GM19238 (cell line): ENCODE results near the gene VEZF1.
A peak's percentile ranks its signal among the peaks of the same experiment; 100 is the strongest.

Experiments
- DNase-seq: peaks from one replicate; pipeline ENCODE4 v3.0.0; 2011; ENCODE audit warnings: low spot score; ENCODE audit not compliant: insufficient read length

Gene VEZF1

GRCh38 chr17:57999496-58000017 lies 11.5 kb upstream of the VEZF1 start:
- DNase-seq, result no peak

GRCh38 chr17:57999010-57999495 lies 11.0 kb upstream of the VEZF1 start:
- DNase-seq, result no peak

- DNase-seq, result no peak
Observed at GRCh38 chr17:57997085-57997809, 9.2 kb upstream of the VEZF1 start.

GRCh38 chr17:57995076-57995956 lies 7.3 kb upstream of the VEZF1 start:
- DNase-seq, result peak; percentile 38

- DNase-seq, result no peak
Observed at GRCh38 chr17:57994436-57994835, 6.4 kb upstream of the VEZF1 start.

- DNase-seq, result no peak
Observed at GRCh38 chr17:57993471-57994365, 5.7 kb upstream of the VEZF1 start.

GRCh38 chr17:57991537-57991936 lies 3.5 kb upstream of the VEZF1 start:
- no peak for DNase-seq

- no peak for DNase-seq
Observed at GRCh38 chr17:57990037-57990436, 2.0 kb upstream of the VEZF1 start.

GRCh38 chr17:57988301-57989250 lies 522 bp upstream of the VEZF1 start:
- peak; percentile 86 for DNase-seq

GRCh38 chr17:57986841-57987580 lies 1.0 kb downstream of the VEZF1 start:
- DNase-seq, result no peak

GRCh38 chr17:57985675-57985974 lies 2.4 kb downstream of the VEZF1 start:
- DNase-seq, result no peak

GRCh38 chr17:57984936-57985674 lies 2.9 kb downstream of the VEZF1 start:
- DNase-seq, result no peak

GRCh38 chr17:57984261-57984890 lies 3.7 kb downstream of the VEZF1 start:
- no peak for DNase-seq

GRCh38 chr17:57983446-57983845 lies 4.6 kb downstream of the VEZF1 start:
- DNase-seq, result no peak

- no peak for DNase-seq
Observed at GRCh38 chr17:57982452-57983170, 5.4 kb downstream of the VEZF1 start.

- no peak for DNase-seq
Observed at GRCh38 chr17:57980522-57980921, 7.5 kb downstream of the VEZF1 start.

- no peak for DNase-seq
Observed at GRCh38 chr17:57979076-57979475, 9.0 kb downstream of the VEZF1 start.

GRCh38 chr17:57976594-57976993 lies 11.5 kb downstream of the VEZF1 start:
- DNase-seq, result no peak
